Keratinocyte (primary cell): ENCODE data around the gene LIG3. TPM values are rescaled to one million over a fixed set of nuclear protein-coding genes. Genes with fewer than 3 reads are reported as not detected.

Experiments
- DNase-seq: peaks from one replicate; pipeline ENCODE4 v3.0.0-alpha.2; 2011; ENCODE audit warnings: low read depth, missing footprints, low spot score
- FAIRE-seq: peaks from 2 replicates; lab custom pipeline; 2011; peaks lifted over from hg19 to GRCh38; lab: Jason Lieb, UNC
- H2AFZ ChIP-seq: 2 replicates; pipeline ENCODE4 v1.6.0; 2012; ENCODE audit warnings: low read length, control low read depth, inconsistent platforms; ENCODE audit not compliant: control insufficient read depth
- H3K27ac ChIP-seq: 2 replicates; pipeline ENCODE4 v1.5.1; 2011; ENCODE audit warnings: low read length; ENCODE audit not compliant: control insufficient read depth, insufficient read depth
- H3K27me3 ChIP-seq: 3 replicates; pipeline ENCODE4 v1.6.0; 2011; ENCODE audit warnings: low read length; ENCODE audit not compliant: control insufficient read depth, insufficient read depth; ENCODE audit errors: extremely low read depth
- H3K36me3 ChIP-seq, 2 experiments: 2 replicates in 1 of 2; 3 replicates in 1 of 2; pipeline ENCODE4 v1.5.1; 2011; ENCODE audit warnings: low read length in 2 of 2, mild to moderate bottlenecking in 1 of 2; ENCODE audit not compliant: control insufficient read depth in 2 of 2, insufficient read depth in 2 of 2; ENCODE audit errors: extremely low read depth in 1 of 2
- H3K4me1 ChIP-seq: 3 replicates; pipeline ENCODE4 v1.5.1; 2011; ENCODE audit warnings: low read length; ENCODE audit not compliant: control insufficient read depth, insufficient read depth; ENCODE audit errors: extremely low read depth
- H3K4me2 ChIP-seq: 3 replicates; pipeline ENCODE4 v1.6.0; 2011; ENCODE audit warnings: low read depth, low read length; ENCODE audit not compliant: control insufficient read depth, insufficient read depth; ENCODE audit errors: extremely low read depth
- H3K4me3 ChIP-seq, 3 experiments: fragments of 200-600 bp in 1 of 3; sonication (generic) in 1 of 3; 2 replicates in 2 of 3; 3 replicates in 1 of 3; pipeline ENCODE4 v1.5.1; 2011 to 2016; ENCODE audit warnings: low read length in 3 of 3, mild to moderate bottlenecking in 3 of 3, control low read depth in 2 of 3, inconsistent platforms in 1 of 3, low read depth in 1 of 3, mixed read lengths in 1 of 3, mixed run types in 1 of 3, moderate library complexity in 1 of 3; ENCODE audit not compliant: control insufficient read depth in 2 of 3, insufficient read depth in 2 of 3; ENCODE audit errors: extremely low read depth in 1 of 3
- H3K79me2 ChIP-seq: 2 replicates; pipeline ENCODE4 v1.6.0; 2012; ENCODE audit warnings: low read length; ENCODE audit not compliant: control insufficient read depth, insufficient read depth
- H3K9ac ChIP-seq: 3 replicates; pipeline ENCODE4 v1.6.0; 2011; ENCODE audit warnings: low read length; ENCODE audit not compliant: control insufficient read depth, insufficient read depth; ENCODE audit errors: extremely low read depth
- H3K9me1 ChIP-seq: 3 replicates; pipeline ENCODE4 v1.6.0; 2011; ENCODE audit warnings: low read length; ENCODE audit not compliant: control insufficient read depth, insufficient read depth; ENCODE audit errors: extremely low read depth
- H3K9me3 ChIP-seq: 2 replicates; pipeline ENCODE4 v1.5.1; 2012; ENCODE audit warnings: low read depth, low read length; ENCODE audit not compliant: control insufficient read depth
- H4K20me1 ChIP-seq: 3 replicates; pipeline ENCODE4 v1.6.0; 2011; ENCODE audit warnings: low read length; ENCODE audit not compliant: control insufficient read depth, insufficient read depth; ENCODE audit errors: extremely low read depth
- EZH2 ChIP-seq: IDR thresholded peaks from one replicate; pipeline ENCODE4 v1.6.1; 2012; ENCODE audit warnings: inconsistent platforms, mild to moderate bottlenecking, low read length, moderate library complexity
- dilution Hi-C: fragments of 300-500 bp; cut with MboI; formaldehyde crosslinking; loops from one replicate; pipeline ENCODE4 v1.7.0; 2020; ENCODE audit warnings: low sequenced_read_pairs; ENCODE audit not compliant: extremely low pct_ligation_motif_present
- polyA plus RNA-seq, 5 experiments: library from polyadenylated mRNA; depleted of rRNA in 3 of 5; stranded (reverse) in 3 of 5; stranded (forward) in 1 of 5; unstranded in 1 of 5; fragments of >200 nt; gene quantifications; 1 replicate in 1 of 5; 2 replicates in 3 of 5; 3 replicates in 1 of 5; pipeline versions ENCODE4 v1.2.1 to v1.2.3, GENCODE V29; 2011 to 2012; ENCODE audit warnings: missing spikeins in 2 of 5, low read depth in 1 of 5, low replicate concordance in 1 of 5
- TF ChIP-seq, protein P1 (sequence below), 3 experiments: IDR thresholded peaks in 1 of 3; conservative IDR thresholded peaks in 1 of 3; optimal IDR thresholded peaks in 1 of 3; 2 replicates in 2 of 3; 3 replicates in 1 of 3; pipeline versions ENCODE3 to v1.5.1; 2011; ENCODE audit warnings: low read length in 3 of 3, mild to moderate bottlenecking in 3 of 3, moderate library complexity in 2 of 3, control low read depth in 1 of 3, inconsistent platforms in 1 of 3; ENCODE audit not compliant: insufficient read depth in 2 of 3; ENCODE audit errors: extremely low read depth in 1 of 3

LIG3 gene
- polyA plus RNA-seq, 1 donor (not counting 4 experiments of a cell fraction or from before 2014, with no cell fraction given), result 29.3 TPM

- DNase-seq, result no peak
These were observed 1.4 kb downstream of the LIG3 start for GRCh38 chr17:34981538-34982241.

DNA sequence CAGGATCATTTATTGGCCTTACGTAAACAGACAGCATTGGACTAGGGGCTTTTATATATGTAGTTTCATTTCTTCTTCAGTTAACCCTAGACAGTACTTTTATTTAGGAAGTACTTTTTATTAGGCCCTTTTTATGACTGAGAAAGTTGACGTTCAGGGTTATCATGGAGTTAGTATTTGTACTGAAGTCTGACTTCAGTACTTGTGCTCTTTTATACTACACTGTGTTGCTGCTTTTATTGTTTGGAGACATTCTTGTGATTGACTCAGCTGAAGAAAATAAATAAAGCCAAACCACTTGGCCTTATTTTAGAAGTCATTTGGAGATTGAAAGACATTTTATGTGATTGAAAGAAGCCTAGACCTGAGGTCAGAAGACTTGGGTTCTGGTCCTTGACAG is 6.9 kb downstream of the LIG3 start:
- Histone ChIP-seq H2AFZ (no peak overlapping the region), H3K9ac (no peak overlapping the region), H3K4me3 (no peak overlapping the region), H3K27ac (no peak overlapping the region), H3K36me3 (peaks cover 13 to 15% of the 10 kb centered on the region in 2 experiments), H3K9me3 (no peaks in the 10 kb centered on the region), H4K20me1 (no peaks in the 10 kb centered on the region), H3K79me2 (peaks cover 7% of the 10 kb centered on the region), H3K27me3 (no peaks in the 10 kb centered on the region), H3K4me2 (no peak overlapping the region), H3K9me1 (no peaks in the 10 kb centered on the region), H3K4me1 (no peaks in the 10 kb centered on the region)
- dilution Hi-C loops, result no loop called here
- no peak for TF ChIP-seq EZH2
- TF ChIP-seq, protein P1, sequence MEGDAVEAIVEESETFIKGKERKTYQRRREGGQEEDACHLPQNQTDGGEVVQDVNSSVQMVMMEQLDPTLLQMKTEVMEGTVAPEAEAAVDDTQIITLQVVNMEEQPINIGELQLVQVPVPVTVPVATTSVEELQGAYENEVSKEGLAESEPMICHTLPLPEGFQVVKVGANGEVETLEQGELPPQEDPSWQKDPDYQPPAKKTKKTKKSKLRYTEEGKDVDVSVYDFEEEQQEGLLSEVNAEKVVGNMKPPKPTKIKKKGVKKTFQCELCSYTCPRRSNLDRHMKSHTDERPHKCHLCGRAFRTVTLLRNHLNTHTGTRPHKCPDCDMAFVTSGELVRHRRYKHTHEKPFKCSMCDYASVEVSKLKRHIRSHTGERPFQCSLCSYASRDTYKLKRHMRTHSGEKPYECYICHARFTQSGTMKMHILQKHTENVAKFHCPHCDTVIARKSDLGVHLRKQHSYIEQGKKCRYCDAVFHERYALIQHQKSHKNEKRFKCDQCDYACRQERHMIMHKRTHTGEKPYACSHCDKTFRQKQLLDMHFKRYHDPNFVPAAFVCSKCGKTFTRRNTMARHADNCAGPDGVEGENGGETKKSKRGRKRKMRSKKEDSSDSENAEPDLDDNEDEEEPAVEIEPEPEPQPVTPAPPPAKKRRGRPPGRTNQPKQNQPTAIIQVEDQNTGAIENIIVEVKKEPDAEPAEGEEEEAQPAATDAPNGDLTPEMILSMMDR (optimal IDR thresholded peaks at IDR 0.05 in 1 of 3, IDR thresholded peaks at IDR 0.05 in 1 of 3, conservative IDR thresholded peaks at IDR 0.05 in 1 of 3; ENCODE audit: extremely low read depth in 1 of 3, insufficient read depth in 2 of 3, low read length in 3 of 3), result no peak
- no peak for FAIRE-seq
- no peak for DNase-seq

More at GRCh38 chr17:34981538-34982241, 1.4 kb downstream of the LIG3 start:
- dilution Hi-C loops, result no loop called here
- H4K20me1 ChIP-seq, result no peaks in the 10 kb centered on the region
- H3K79me2 ChIP-seq, result peaks cover 12% of the 10 kb centered on the region
- H3K9me3 ChIP-seq, result no peaks in the 10 kb centered on the region
- H3K4me3 ChIP-seq, result peak overlapping the region; percentile 82 to 92 (median 86)
- peak overlapping the region; percentile 98 for H3K9ac ChIP-seq
- peaks cover 18% of the 10 kb centered on the region for H3K4me1 ChIP-seq
- H3K27me3 ChIP-seq, result no peaks in the 10 kb centered on the region
- peak overlapping the region; percentile 100 for H3K4me2 ChIP-seq
- TF ChIP-seq, protein P1 (optimal IDR thresholded peaks at IDR 0.05 in 1 of 3, IDR thresholded peaks at IDR 0.05 in 1 of 3, conservative IDR thresholded peaks at IDR 0.05 in 1 of 3; ENCODE audit: extremely low read depth in 1 of 3, insufficient read depth in 2 of 3, low read length in 3 of 3), result no peak
- no peak for TF ChIP-seq EZH2
- no peaks in the 10 kb centered on the region for H3K9me1 ChIP-seq
- H3K36me3 ChIP-seq, result peaks cover 2 to 3% of the 10 kb centered on the region in 2 experiments
- peak overlapping the region; percentile 93 for H3K27ac ChIP-seq
- peak overlapping the region; percentile 71 for H2AFZ ChIP-seq
- peak; percentile 13 for FAIRE-seq
